AG20443 (cell line): ENCODE data around the gene EIPR1.
"Not testable (repeated sequence)": the region's sequence is repeated elsewhere in the genome, so short reads cannot be mapped to it uniquely, and the experiment has no call there.

Source experiments
- DNase-seq: peaks from one replicate; pipeline ENCODE4 v3.0.0; 2012; ENCODE audit warnings: low spot score, mixed read lengths

EIPR1 gene

GRCh38 chr2:3287896-3288295, 89.7 kb downstream of the EIPR1 start:
- no peak for DNase-seq

- DNase-seq = not testable (repeated sequence)
Observed at GRCh38 chr2:3286646-3287036, 91.0 kb downstream of the EIPR1 start.

GRCh38 chr2:3285901-3286645, 91.5 kb downstream of the EIPR1 start:
- no peak for DNase-seq

- DNase-seq = no peak
Observed at GRCh38 chr2:3284657-3285630, 92.7 kb downstream of the EIPR1 start.

GRCh38 chr2:3283876-3284656, 93.6 kb downstream of the EIPR1 start:
- not testable (repeated sequence) for DNase-seq

- no peak for DNase-seq
Observed at GRCh38 chr2:3283206-3283605, 94.4 kb downstream of the EIPR1 start.

- DNase-seq = peak; percentile 81
Observed at GRCh38 chr2:3282056-3282998, 95.3 kb downstream of the EIPR1 start.

- no peak for DNase-seq
Observed at GRCh38 chr2:3280683-3281520, 96.7 kb downstream of the EIPR1 start.

GRCh38 chr2:3280197-3280596, 97.4 kb downstream of the EIPR1 start:
- no peak for DNase-seq

- no peak for DNase-seq
Observed at GRCh38 chr2:3279236-3279960, 98.2 kb downstream of the EIPR1 start.

- no peak for DNase-seq
Observed at GRCh38 chr2:3278521-3279218, 98.9 kb downstream of the EIPR1 start.

GRCh38 chr2:3277748-3278520, 99.7 kb downstream of the EIPR1 start:
- DNase-seq = no peak

- no peak for DNase-seq
Observed at GRCh38 chr2:3277050-3277747, 100.4 kb downstream of the EIPR1 start.

- no peak for DNase-seq
Observed at GRCh38 chr2:3272761-3273160, 104.9 kb downstream of the EIPR1 start.

- DNase-seq = no peak
Observed at GRCh38 chr2:3270095-3270478, 107.5 kb downstream of the EIPR1 start.

GRCh38 chr2:3269425-3270094, 108.1 kb downstream of the EIPR1 start:
- DNase-seq = no peak

- no peak for DNase-seq
Observed at GRCh38 chr2:3268705-3269029, 109.0 kb downstream of the EIPR1 start.
